Activated naive CD8-positive, alpha-beta T cell treated with anti-CD3 and anti-CD28 coated beads, Interleukin-2, amount 50 U/mL, for 24 hours (primary cell): ENCODE measurements around the gene CEP44.
"Not testable (repeated sequence)": the region's sequence is repeated elsewhere in the genome, so short reads cannot be mapped to it uniquely, and the experiment has no call there.

Source experiments
- ATAC-seq: fragments of 150-1000 bp; cut with Tn5 transposase; one replicate; pipeline ENCODE4 v1.10.0; 2021
- DNase-seq: peaks from one replicate; pipeline ENCODE4 v3.0.0; 2021
- H3K27ac Mint-ChIP-seq: one replicate; pipeline ENCODE4 v1.8.0; 2021; ENCODE audit warnings: mild to moderate bottlenecking, mixed read lengths
- H3K27me3 Mint-ChIP-seq: one replicate; pipeline ENCODE4 v1.8.0; 2021; ENCODE audit warnings: mixed read lengths
- H3K36me3 Mint-ChIP-seq: one replicate; pipeline ENCODE4 v1.8.0; 2021; ENCODE audit warnings: low read depth, mixed read lengths
- H3K4me1 Mint-ChIP-seq: one replicate; pipeline ENCODE4 v1.8.0; 2021; ENCODE audit warnings: mixed read lengths
- H3K4me3 Mint-ChIP-seq: one replicate; pipeline ENCODE4 v1.8.0; 2021; ENCODE audit warnings: mild to moderate bottlenecking, moderate library complexity, mixed read lengths
- H3K9me3 Mint-ChIP-seq: one replicate; pipeline ENCODE4 v1.8.0; 2021; ENCODE audit warnings: mixed read lengths

The CEP44 gene

GRCh38 chr4:174283507-174284471 is at the start of gene CEP44, which contains the start of gene FBXO8:
CEP44 (plus strand) TSS chr4:174283911; CDS start chr4:174299122, 15,211 bp downstream.
FBXO8 (minus strand) TSS chr4:174283667; CDS start chr4:174263092, 20,575 bp downstream.
- no peaks in the 10 kb centered on the region for H3K27me3 Mint-ChIP-seq
- peaks cover 7% of the 10 kb centered on the region for H3K9me3 Mint-ChIP-seq
- H3K4me1 Mint-ChIP-seq, result peaks cover 57% of the 10 kb centered on the region
- peak within 1 kb of the TSS; percentile 99 for H3K27ac Mint-ChIP-seq
- peaks cover 14% of the 10 kb centered on the region for H3K36me3 Mint-ChIP-seq
- peak within 1 kb of the TSS; percentile 99 for H3K4me3 Mint-ChIP-seq
- DNase-seq (peak; percentile 70), ATAC-seq (peak; percentile 73)

- Mint-ChIP-seq H3K27me3 (no peaks in the 10 kb centered on the region), H3K9me3 (no peaks in the 10 kb centered on the region), H3K4me1 (no peaks in the 10 kb centered on the region), H3K27ac (no peak overlapping the region), H3K4me3 (no peak overlapping the region), H3K36me3 (peaks cover 2% of the 10 kb centered on the region)
- DNase-seq (no peak), ATAC-seq (no peak)
These were observed 47.4 kb upstream of the CEP44 start for GRCh38 chr4:174236359-174236758.

GRCh38 chr4:174241162-174241561 is 42.5 kb upstream of the CEP44 start:
- Mint-ChIP-seq H3K36me3 (no peaks in the 10 kb centered on the region), H3K27ac (no peak overlapping the region), H3K4me1 (no peaks in the 10 kb centered on the region)

GRCh38 chr4:174244441-174244840 is 39.3 kb upstream of the CEP44 start:
- no peaks in the 10 kb centered on the region for H3K9me3 Mint-ChIP-seq

More at GRCh38 chr4:174241162-174241561, 42.5 kb upstream of the CEP44 start:
- DNase-seq, result no peak
- ATAC-seq, result no peak
- Mint-ChIP-seq H3K27me3 (no peaks in the 10 kb centered on the region), H3K9me3 (no peaks in the 10 kb centered on the region), H3K4me3 (no peak overlapping the region)

GRCh38 chr4:174245714-174246113 is 38.0 kb upstream of the CEP44 start:
- no peak overlapping the region for H3K4me3 Mint-ChIP-seq
- H3K36me3 Mint-ChIP-seq, result peaks cover 2% of the 10 kb centered on the region
- no peak for DNase-seq
- H3K4me1 Mint-ChIP-seq, result no peaks in the 10 kb centered on the region
- ATAC-seq, result no peak
- H3K9me3 Mint-ChIP-seq, result no peaks in the 10 kb centered on the region
- H3K27ac Mint-ChIP-seq, result no peak overlapping the region
- H3K27me3 Mint-ChIP-seq, result no peaks in the 10 kb centered on the region

More at GRCh38 chr4:174244441-174244840, 39.3 kb upstream of the CEP44 start:
- H3K36me3 Mint-ChIP-seq, result no peaks in the 10 kb centered on the region
- H3K4me1 Mint-ChIP-seq, result no peaks in the 10 kb centered on the region
- DNase-seq, result no peak
- no peak overlapping the region for H3K4me3 Mint-ChIP-seq
- H3K27me3 Mint-ChIP-seq, result no peaks in the 10 kb centered on the region
- no peak for ATAC-seq
- H3K27ac Mint-ChIP-seq, result no peak overlapping the region

GRCh38 chr4:174248407-174248806 is 35.3 kb upstream of the CEP44 start:
- no peak overlapping the region for H3K4me3 Mint-ChIP-seq
- H3K9me3 Mint-ChIP-seq, result no peaks in the 10 kb centered on the region
- DNase-seq (no peak), ATAC-seq (no peak)
- peaks cover 2% of the 10 kb centered on the region for H3K36me3 Mint-ChIP-seq
- peaks cover 2% of the 10 kb centered on the region for H3K4me1 Mint-ChIP-seq
- H3K27me3 Mint-ChIP-seq, result no peaks in the 10 kb centered on the region
- no peak overlapping the region for H3K27ac Mint-ChIP-seq

- peaks cover 2% of the 10 kb centered on the region for H3K4me1 Mint-ChIP-seq
- H3K9me3 Mint-ChIP-seq, result no peaks in the 10 kb centered on the region
- DNase-seq (no peak), ATAC-seq (no peak)
- H3K27me3 Mint-ChIP-seq, result no peaks in the 10 kb centered on the region
- no peak overlapping the region for H3K4me3 Mint-ChIP-seq
- H3K27ac Mint-ChIP-seq, result no peak overlapping the region
- peaks cover 4% of the 10 kb centered on the region for H3K36me3 Mint-ChIP-seq
These were observed 31.3 kb upstream of the CEP44 start for GRCh38 chr4:174252412-174252811.

GRCh38 chr4:174254613-174255012 is 29.1 kb upstream of the CEP44 start:
- no peak for ATAC-seq
- peaks cover 4% of the 10 kb centered on the region for H3K36me3 Mint-ChIP-seq
- H3K4me3 Mint-ChIP-seq, result no peak overlapping the region
- DNase-seq, result no peak
- no peaks in the 10 kb centered on the region for H3K27me3 Mint-ChIP-seq
- no peaks in the 10 kb centered on the region for H3K9me3 Mint-ChIP-seq
- H3K4me1 Mint-ChIP-seq, result peaks cover 2% of the 10 kb centered on the region
- no peak overlapping the region for H3K27ac Mint-ChIP-seq

GRCh38 chr4:174255374-174255773 is 28.3 kb upstream of the CEP44 start:
- Mint-ChIP-seq H3K4me1 (peaks cover 2% of the 10 kb centered on the region), H3K9me3 (no peaks in the 10 kb centered on the region), H3K36me3 (peaks cover 4% of the 10 kb centered on the region), H3K27me3 (no peaks in the 10 kb centered on the region), H3K27ac (no peak overlapping the region), H3K4me3 (no peak overlapping the region)
- no peak for DNase-seq
- no peak for ATAC-seq

- Mint-ChIP-seq H3K4me3 (no peak overlapping the region), H3K36me3 (peaks cover 2% of the 10 kb centered on the region), H3K27ac (no peak overlapping the region), H3K27me3 (no peaks in the 10 kb centered on the region), H3K9me3 (no peaks in the 10 kb centered on the region), H3K4me1 (peaks cover 2% of the 10 kb centered on the region)
- no peak for ATAC-seq
- no peak for DNase-seq
These were observed 27.9 kb upstream of the CEP44 start for GRCh38 chr4:174255786-174256185.

GRCh38 chr4:174256277-174256713 is 27.4 kb upstream of the CEP44 start:
- H3K4me1 Mint-ChIP-seq, result peaks cover 2% of the 10 kb centered on the region
- H3K27me3 Mint-ChIP-seq, result no peaks in the 10 kb centered on the region
- DNase-seq (no peak), ATAC-seq (no peak)
- H3K4me3 Mint-ChIP-seq, result no peak overlapping the region
- H3K9me3 Mint-ChIP-seq, result no peaks in the 10 kb centered on the region
- H3K36me3 Mint-ChIP-seq, result peaks cover 2% of the 10 kb centered on the region
- H3K27ac Mint-ChIP-seq, result no peak overlapping the region

GRCh38 chr4:174259580-174259979 is 24.1 kb upstream of the CEP44 start:
- Mint-ChIP-seq H3K9me3 (no peaks in the 10 kb centered on the region), H3K27ac (no peak overlapping the region), H3K27me3 (no peaks in the 10 kb centered on the region), H3K36me3 (peaks cover 2% of the 10 kb centered on the region), H3K4me3 (no peak overlapping the region), H3K4me1 (peaks cover 5% of the 10 kb centered on the region)
- DNase-seq (no peak), ATAC-seq (no peak)

- DNase-seq (no peak), ATAC-seq (no peak)
- no peaks in the 10 kb centered on the region for H3K27me3 Mint-ChIP-seq
- H3K4me1 Mint-ChIP-seq, result peaks cover 8% of the 10 kb centered on the region
- no peaks in the 10 kb centered on the region for H3K9me3 Mint-ChIP-seq
- H3K4me3 Mint-ChIP-seq, result no peak overlapping the region
- no peaks in the 10 kb centered on the region for H3K36me3 Mint-ChIP-seq
- no peak overlapping the region for H3K27ac Mint-ChIP-seq
These were observed 23.6 kb upstream of the CEP44 start for GRCh38 chr4:174260099-174260498.

- H3K9me3 Mint-ChIP-seq, ATAC-seq, H3K36me3 Mint-ChIP-seq, H3K4me3 Mint-ChIP-seq, H3K27ac Mint-ChIP-seq, DNase-seq, H3K4me1 Mint-ChIP-seq, H3K27me3 Mint-ChIP-seq: not testable (repeated sequence)
These were observed 22.3 kb upstream of the CEP44 start for GRCh38 chr4:174261432-174261831.
